Measurements from ENCODE around the gene ANKRD65.
"Not testable (repeated sequence)": the region's sequence is repeated elsewhere in the genome, so short reads cannot be mapped to it uniquely, and the experiment has no call there.

The ANKRD65 gene

DNA sequence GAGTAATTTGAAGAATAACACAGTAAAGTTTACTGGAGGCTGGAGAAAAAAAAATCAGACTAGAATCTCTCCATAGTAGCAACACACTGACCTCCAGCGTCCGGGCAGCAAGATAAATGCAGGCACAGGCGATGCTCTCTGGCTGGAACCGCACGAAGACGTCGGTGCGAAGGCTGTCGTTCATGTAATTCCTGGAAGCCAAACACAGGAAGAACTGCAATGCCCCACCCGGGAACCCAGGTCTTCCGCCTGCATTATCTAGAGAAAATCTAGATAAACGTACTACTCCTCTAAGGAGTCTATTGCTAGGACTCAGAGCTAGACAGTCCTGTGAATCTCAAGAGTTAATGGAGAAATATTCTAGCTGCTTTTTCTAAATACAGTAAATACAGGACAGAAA lies 30.4 kb downstream of the ANKRD65 start:
- TF ChIP-seq, protein P1, sequence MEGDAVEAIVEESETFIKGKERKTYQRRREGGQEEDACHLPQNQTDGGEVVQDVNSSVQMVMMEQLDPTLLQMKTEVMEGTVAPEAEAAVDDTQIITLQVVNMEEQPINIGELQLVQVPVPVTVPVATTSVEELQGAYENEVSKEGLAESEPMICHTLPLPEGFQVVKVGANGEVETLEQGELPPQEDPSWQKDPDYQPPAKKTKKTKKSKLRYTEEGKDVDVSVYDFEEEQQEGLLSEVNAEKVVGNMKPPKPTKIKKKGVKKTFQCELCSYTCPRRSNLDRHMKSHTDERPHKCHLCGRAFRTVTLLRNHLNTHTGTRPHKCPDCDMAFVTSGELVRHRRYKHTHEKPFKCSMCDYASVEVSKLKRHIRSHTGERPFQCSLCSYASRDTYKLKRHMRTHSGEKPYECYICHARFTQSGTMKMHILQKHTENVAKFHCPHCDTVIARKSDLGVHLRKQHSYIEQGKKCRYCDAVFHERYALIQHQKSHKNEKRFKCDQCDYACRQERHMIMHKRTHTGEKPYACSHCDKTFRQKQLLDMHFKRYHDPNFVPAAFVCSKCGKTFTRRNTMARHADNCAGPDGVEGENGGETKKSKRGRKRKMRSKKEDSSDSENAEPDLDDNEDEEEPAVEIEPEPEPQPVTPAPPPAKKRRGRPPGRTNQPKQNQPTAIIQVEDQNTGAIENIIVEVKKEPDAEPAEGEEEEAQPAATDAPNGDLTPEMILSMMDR (IDR thresholded peaks at IDR 0.05; ENCODE audit: low read depth, low read length): no peak
- no peak overlapping the region for H3K4me3 ChIP-seq (replicated peaks in 1 of 2; ENCODE audit: low read depth in 2 of 2, low read length in 2 of 2)
- no peak for DNase-seq (ENCODE audit: low read depth in 2 of 2)

DNA sequence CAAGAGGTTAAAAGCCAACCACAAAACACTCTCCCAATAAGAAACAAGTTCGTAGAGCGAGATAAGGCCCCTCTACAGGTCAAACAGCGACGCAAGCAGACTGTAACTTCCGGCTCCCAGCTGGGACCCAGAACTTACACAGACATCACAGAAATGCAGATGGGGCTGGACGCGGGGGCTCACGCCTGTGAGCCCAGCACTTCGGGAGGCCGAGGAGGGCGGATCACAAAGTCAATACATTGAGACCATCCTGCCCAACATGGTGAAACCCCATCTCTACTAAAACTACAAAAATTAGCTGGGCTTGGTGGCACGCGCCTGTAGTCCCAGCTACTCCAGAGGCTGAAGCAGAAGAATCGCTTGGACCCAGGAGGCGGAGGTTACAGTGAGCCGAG lies 33.0 kb downstream of the ANKRD65 start:
- no peak for DNase-seq (ENCODE audit: low read depth in 2 of 2)
- H3K4me3 ChIP-seq (replicated peaks in 1 of 2; ENCODE audit: low read depth in 2 of 2, low read length in 2 of 2): no peak overlapping the region
- TF ChIP-seq, protein P1 (IDR thresholded peaks at IDR 0.05; ENCODE audit: low read depth, low read length): no peak

GRCh38 chr1:1387098-1388077 lies 33.7 kb downstream of the ANKRD65 start:
- H3K4me3 ChIP-seq (replicated peaks in 1 of 2; ENCODE audit: low read depth in 2 of 2, low read length in 2 of 2): no peak overlapping the region
- TF ChIP-seq, protein P1 (IDR thresholded peaks at IDR 0.05; ENCODE audit: low read depth, low read length): no peak

GRCh38 chr1:1385931-1386330 lies 35.1 kb downstream of the ANKRD65 start:
- TF ChIP-seq, protein P1 (IDR thresholded peaks at IDR 0.05; ENCODE audit: low read depth, low read length): no peak
- no peak overlapping the region for H3K4me3 ChIP-seq (replicated peaks in 1 of 2; ENCODE audit: low read depth in 2 of 2, low read length in 2 of 2)

More at GRCh38 chr1:1387098-1388077, 33.7 kb downstream of the ANKRD65 start:
- no peak for DNase-seq (ENCODE audit: low read depth in 2 of 2)

GRCh38 chr1:1385339-1385738 lies 35.7 kb downstream of the ANKRD65 start:
- not testable (repeated sequence) for DNase-seq (ENCODE audit: low read depth in 2 of 2); H3K4me3 ChIP-seq (replicated peaks in 1 of 2; ENCODE audit: low read depth in 2 of 2, low read length in 2 of 2)

More at GRCh38 chr1:1385931-1386330, 35.1 kb downstream of the ANKRD65 start:
- DNase-seq (ENCODE audit: low read depth in 2 of 2): no peak

DNA sequence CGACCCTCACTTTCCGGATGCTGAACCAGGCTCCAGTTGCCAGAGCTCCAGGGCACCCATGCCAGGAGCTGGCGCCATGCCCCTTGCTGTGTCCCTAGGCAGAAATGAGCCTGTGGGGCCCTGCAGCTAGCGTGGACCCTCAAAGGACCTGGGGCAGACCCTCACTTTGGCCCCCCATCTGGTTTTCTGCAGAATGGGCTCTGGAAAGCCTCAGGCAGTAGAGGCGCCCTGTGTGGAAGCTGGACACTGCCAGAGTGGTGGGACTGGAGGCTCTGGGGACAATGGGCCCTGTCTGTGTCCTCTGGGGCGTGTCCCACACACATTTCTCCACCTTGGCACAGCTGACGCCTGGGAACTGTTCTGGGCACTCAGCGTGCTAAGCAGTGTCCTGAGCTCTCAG lies 39.8 kb downstream of the ANKRD65 start:
- TF ChIP-seq, protein P1 (IDR thresholded peaks at IDR 0.05; ENCODE audit: low read depth, low read length): no peak
- H3K4me3 ChIP-seq (replicated peaks in 1 of 2; ENCODE audit: low read depth in 2 of 2, low read length in 2 of 2): no peak overlapping the region
- DNase-seq (ENCODE audit: low read depth in 2 of 2): no peak

DNA sequence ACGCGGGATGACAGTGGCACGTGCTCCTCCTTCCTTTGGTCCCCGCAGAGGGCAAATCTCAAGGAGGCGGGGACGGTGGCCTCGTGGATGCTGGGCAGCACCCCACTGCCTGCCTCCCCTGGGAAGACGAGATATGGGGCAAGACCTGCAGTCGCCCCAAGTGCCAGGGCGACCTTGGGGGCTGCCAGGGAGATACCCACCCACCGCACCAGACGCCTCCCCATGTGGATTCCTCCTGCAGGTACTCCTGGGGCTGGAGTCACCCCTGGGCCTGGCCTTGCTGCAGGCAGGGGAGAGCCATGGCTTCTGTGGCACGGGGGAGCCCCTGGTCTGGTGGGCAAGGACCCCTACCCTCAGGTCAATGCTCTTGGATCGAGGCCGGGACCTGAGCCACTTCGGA lies 40.2 kb downstream of the ANKRD65 start:
- DNase-seq (ENCODE audit: low read depth in 2 of 2): no peak
- TF ChIP-seq, protein P1 (IDR thresholded peaks at IDR 0.05; ENCODE audit: low read depth, low read length): no peak
- H3K4me3 ChIP-seq (replicated peaks in 1 of 2; ENCODE audit: low read depth in 2 of 2, low read length in 2 of 2): no peak overlapping the region
